ENCODE results near the gene KRT2. TPM values are rescaled to one million over a fixed set of nuclear protein-coding genes. Genes with fewer than 3 reads are reported as not detected.

Gene KRT2
- polyA plus RNA-seq, 2 of the 4 experiments (the other 2 are of a cell fraction) = 0.09 TPM; not detected in 1

- no peak overlapping the region for H3K4me3 ChIP-seq
- ChIA-PET POLR2A (no interaction called here), CTCF (interaction anchor here (1.2 kb wide), 1 partner anchor 31 kb away, joined by 4 read pairs; no protein-coding TSS in a partner anchor)
- FAIRE-seq (no peak), DNase-seq (ENCODE audit: low read depth in 1 of 2, low spot score in 1 of 2) (no peak), ATAC-seq (no peak)
- H3K9me3 ChIP-seq = no peaks in the 10 kb centered on the region
- TF ChIP-seq NPAS2 (CRISPR knock-in tag; IDR thresholded peaks at IDR 0.05; ENCODE audit: borderline replicate concordance) (no peak), ZFP36 (IDR thresholded peaks at IDR 0.05; ENCODE audit: borderline replicate concordance, partially characterized antibody) (no peak), FOSL2 (IDR thresholded peaks at IDR 0.05) (no peak), FOSL2 (CRISPR knock-in tag; IDR thresholded peaks at IDR 0.05) (no peak), MYC (IDR thresholded peaks at IDR 0.05; ENCODE audit: borderline replicate concordance, low read length) (no peak), HOXB5 (CRISPR knock-in tag; IDR thresholded peaks at IDR 0.05) (no peak), TP53 (CRISPR knock-in tag; IDR thresholded peaks at IDR 0.05) (no peak), ESRRA (IDR thresholded peaks at IDR 0.05; ENCODE audit: borderline replicate concordance, low read length) (no peak), CBX8 (IDR thresholded peaks at IDR 0.05) (no peak), BHLHE40 (IDR thresholded peaks at IDR 0.05; ENCODE audit: low read depth, low read length) (no peak), KDM5A (IDR thresholded peaks at IDR 0.05) (no peak), CHD2 (IDR thresholded peaks at IDR 0.05; ENCODE audit: low read length, partially characterized antibody) (no peak), MAZ (IDR thresholded peaks at IDR 0.05; ENCODE audit: borderline replicate concordance, low read depth, low read length) (no peak), ZNF302 (CRISPR knock-in tag; IDR thresholded peaks at IDR 0.05) (no peak), KDM1A (IDR thresholded peaks at IDR 0.05; ENCODE audit: low read depth) (no peak)
- TF ChIP-seq, protein P1, sequence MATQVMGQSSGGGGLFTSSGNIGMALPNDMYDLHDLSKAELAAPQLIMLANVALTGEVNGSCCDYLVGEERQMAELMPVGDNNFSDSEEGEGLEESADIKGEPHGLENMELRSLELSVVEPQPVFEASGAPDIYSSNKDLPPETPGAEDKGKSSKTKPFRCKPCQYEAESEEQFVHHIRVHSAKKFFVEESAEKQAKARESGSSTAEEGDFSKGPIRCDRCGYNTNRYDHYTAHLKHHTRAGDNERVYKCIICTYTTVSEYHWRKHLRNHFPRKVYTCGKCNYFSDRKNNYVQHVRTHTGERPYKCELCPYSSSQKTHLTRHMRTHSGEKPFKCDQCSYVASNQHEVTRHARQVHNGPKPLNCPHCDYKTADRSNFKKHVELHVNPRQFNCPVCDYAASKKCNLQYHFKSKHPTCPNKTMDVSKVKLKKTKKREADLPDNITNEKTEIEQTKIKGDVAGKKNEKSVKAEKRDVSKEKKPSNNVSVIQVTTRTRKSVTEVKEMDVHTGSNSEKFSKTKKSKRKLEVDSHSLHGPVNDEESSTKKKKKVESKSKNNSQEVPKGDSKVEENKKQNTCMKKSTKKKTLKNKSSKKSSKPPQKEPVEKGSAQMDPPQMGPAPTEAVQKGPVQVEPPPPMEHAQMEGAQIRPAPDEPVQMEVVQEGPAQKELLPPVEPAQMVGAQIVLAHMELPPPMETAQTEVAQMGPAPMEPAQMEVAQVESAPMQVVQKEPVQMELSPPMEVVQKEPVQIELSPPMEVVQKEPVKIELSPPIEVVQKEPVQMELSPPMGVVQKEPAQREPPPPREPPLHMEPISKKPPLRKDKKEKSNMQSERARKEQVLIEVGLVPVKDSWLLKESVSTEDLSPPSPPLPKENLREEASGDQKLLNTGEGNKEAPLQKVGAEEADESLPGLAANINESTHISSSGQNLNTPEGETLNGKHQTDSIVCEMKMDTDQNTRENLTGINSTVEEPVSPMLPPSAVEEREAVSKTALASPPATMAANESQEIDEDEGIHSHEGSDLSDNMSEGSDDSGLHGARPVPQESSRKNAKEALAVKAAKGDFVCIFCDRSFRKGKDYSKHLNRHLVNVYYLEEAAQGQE (IDR thresholded peaks at IDR 0.05) = no peak
- TF ChIP-seq, protein P2, sequence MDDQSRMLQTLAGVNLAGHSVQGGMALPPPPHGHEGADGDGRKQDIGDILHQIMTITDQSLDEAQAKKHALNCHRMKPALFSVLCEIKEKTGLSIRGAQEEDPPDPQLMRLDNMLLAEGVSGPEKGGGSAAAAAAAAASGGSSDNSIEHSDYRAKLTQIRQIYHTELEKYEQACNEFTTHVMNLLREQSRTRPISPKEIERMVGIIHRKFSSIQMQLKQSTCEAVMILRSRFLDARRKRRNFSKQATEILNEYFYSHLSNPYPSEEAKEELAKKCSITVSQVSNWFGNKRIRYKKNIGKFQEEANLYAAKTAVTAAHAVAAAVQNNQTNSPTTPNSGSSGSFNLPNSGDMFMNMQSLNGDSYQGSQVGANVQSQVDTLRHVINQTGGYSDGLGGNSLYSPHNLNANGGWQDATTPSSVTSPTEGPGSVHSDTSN (IDR thresholded peaks at IDR 0.05) = no peak
- TF ChIP-seq, protein P3, sequence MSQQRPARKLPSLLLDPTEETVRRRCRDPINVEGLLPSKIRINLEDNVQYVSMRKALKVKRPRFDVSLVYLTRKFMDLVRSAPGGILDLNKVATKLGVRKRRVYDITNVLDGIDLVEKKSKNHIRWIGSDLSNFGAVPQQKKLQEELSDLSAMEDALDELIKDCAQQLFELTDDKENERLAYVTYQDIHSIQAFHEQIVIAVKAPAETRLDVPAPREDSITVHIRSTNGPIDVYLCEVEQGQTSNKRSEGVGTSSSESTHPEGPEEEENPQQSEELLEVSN (IDR thresholded peaks at IDR 0.05; ENCODE audit: borderline replicate concordance, low read depth) = no peak
- no peak overlapping the region for H3K27ac ChIP-seq
- no peaks in the 10 kb centered on the region for H3K4me1 ChIP-seq
- no peak overlapping the region for H3K4me2 ChIP-seq
- 82% methylated on average over 9 of the region's 9 CpGs for WGBS (ENCODE audit: missing lambda C conversion rate)
Observed at GRCh38 chr12:52613384-52614030, 38.5 kb downstream of the KRT2 start.

GRCh38 chr12:52612431-52613383 is 39.3 kb downstream of the KRT2 start:
- Histone ChIP-seq H3K4me3 (no peak overlapping the region), H3K4me2 (no peak overlapping the region), H3K9me3 (no peaks in the 10 kb centered on the region), H3K4me1 (no peaks in the 10 kb centered on the region), H3K27ac (no peak overlapping the region)
- ChIA-PET CTCF (interaction anchor here (0.7 to 1.2 kb wide), 2 partner anchors 30 to 64 kb away, joined by 3 to 4 read pairs; no protein-coding TSS in a partner anchor), POLR2A (no interaction called here)
- DNase-seq (ENCODE audit: low read depth in 1 of 2, low spot score in 1 of 2) = no peak
- 59% methylated on average over 5 of the region's 5 CpGs for WGBS (ENCODE audit: missing lambda C conversion rate)
- TF ChIP-seq HES2 (IDR thresholded peaks at IDR 0.05) (no peak), POLR2AphosphoS2 (conservative IDR thresholded peaks at IDR 0.05; ENCODE audit: low read length) (no peak), MAFK (IDR thresholded peaks at IDR 0.05; ENCODE audit: partially characterized antibody) (no peak), EP300 (IDR thresholded peaks at IDR 0.05) (no peak), ZNF302 (CRISPR knock-in tag; IDR thresholded peaks at IDR 0.05) (no peak), TP53 (CRISPR knock-in tag; IDR thresholded peaks at IDR 0.05) (no peak), POLR2A (IDR thresholded peaks at IDR 0.05; ENCODE audit: low read length) (no peak), FOXS1 (CRISPR knock-in tag; IDR thresholded peaks at IDR 0.05) (no peak), EHMT2 (IDR thresholded peaks at IDR 0.05; ENCODE audit: low read depth) (no peak), MYC (IDR thresholded peaks at IDR 0.05; ENCODE audit: borderline replicate concordance, low read length) (no peak), HOXB13 (CRISPR knock-in tag; IDR thresholded peaks at IDR 0.05; ENCODE audit: low read depth) (no peak), FOSB (CRISPR knock-in tag; IDR thresholded peaks at IDR 0.05) (no peak)
- no peak for ATAC-seq
- no peak for FAIRE-seq
